ENCODE measurements around the gene CDC14C.

CDC14C gene

DNA sequence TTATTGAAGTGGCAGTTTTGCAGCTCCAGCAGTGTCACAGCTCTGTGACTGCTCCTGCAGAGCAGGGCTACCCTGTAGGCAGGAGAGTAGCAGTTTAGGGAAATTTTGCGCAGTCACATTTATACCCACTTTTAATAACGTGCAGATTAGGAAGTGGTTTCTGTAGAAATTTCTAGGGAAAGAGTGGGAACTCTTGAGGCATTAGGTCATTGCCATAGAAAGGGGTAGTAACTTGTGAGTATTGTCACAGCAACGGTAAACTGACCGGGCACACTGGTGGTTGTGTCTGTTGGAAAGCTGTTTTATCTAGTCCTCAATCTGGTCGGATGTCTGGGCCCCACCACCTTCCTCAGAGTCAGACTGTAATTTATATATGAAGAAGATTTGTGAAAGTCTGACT is 51.9 kb downstream of the CDC14C start:
- no peak for DNase-seq (ENCODE audit: low read depth, low spot score)

GRCh38 chr7:48976850-48977249 is 52.5 kb downstream of the CDC14C start:
- DNase-seq (ENCODE audit: low read depth, low spot score) = no peak
